Measurements from ENCODE around the gene SULT1B1. TPM values are rescaled to one million over a fixed set of nuclear protein-coding genes. Genes with fewer than 3 reads are reported as not detected.

Gene SULT1B1
- total and polyA plus RNA-seq, 2 donors (not counting 1 experiment from before 2014, with no cell fraction given): 0.03 TPM; not detected in 1

GRCh38 chr4:69744157-69744478, 16.3 kb downstream of the SULT1B1 start:
- no peak overlapping the region for H3K9ac ChIP-seq (ENCODE audit: insufficient read depth, low read length)
- H3K27me3 ChIP-seq (ENCODE audit: control insufficient read depth, insufficient read depth, low read length): no peaks in the 10 kb centered on the region
- H3K4me2 ChIP-seq (ENCODE audit: extremely low read depth, insufficient read depth, low read length): no peak overlapping the region
- no peaks in the 10 kb centered on the region for H3K4me1 ChIP-seq (ENCODE audit: control insufficient read depth, extremely low read depth, insufficient read depth, low read length)
- H2AFZ ChIP-seq (ENCODE audit: low read length): no peak overlapping the region
- no peak overlapping the region for H3K27ac ChIP-seq (ENCODE audit: insufficient read depth, low read length)
- no peak for DNase-seq (ENCODE audit: low read depth in 2 of 2)
- H3K9me3 ChIP-seq (ENCODE audit: control insufficient read depth, insufficient read depth, low read depth, low read length): no peaks in the 10 kb centered on the region
- no peaks in the 10 kb centered on the region for H3K79me2 ChIP-seq (ENCODE audit: control insufficient read depth, insufficient read depth, low read length)
- no peak overlapping the region for H3K4me3 ChIP-seq (replicated peaks in 1 of 4; ENCODE audit: control extremely low read depth in 1 of 4, insufficient read depth in 1 of 4, low read depth in 3 of 4, low read length in 4 of 4)
- H3K36me3 ChIP-seq (ENCODE audit: control insufficient read depth, insufficient read depth, low read length): no peaks in the 10 kb centered on the region
- TF ChIP-seq CTCF (conservative IDR thresholded peaks at IDR 0.05 in 1 of 2, IDR thresholded peaks at IDR 0.05 in 1 of 2; ENCODE audit: low read depth in 1 of 2, low read length in 2 of 2) (no peak), EZH2 (IDR thresholded peaks at IDR 0.05; ENCODE audit: low read length, missing control alignments) (no peak)
- no peaks in the 10 kb centered on the region for H4K20me1 ChIP-seq (ENCODE audit: control insufficient read depth, extremely low read depth, insufficient read depth, low read length)

- Histone ChIP-seq H3K27ac (ENCODE audit: insufficient read depth, low read length) (no peak overlapping the region), H3K36me3 (ENCODE audit: control insufficient read depth, insufficient read depth, low read length) (no peaks in the 10 kb centered on the region), H3K4me1 (ENCODE audit: control insufficient read depth, extremely low read depth, insufficient read depth, low read length) (no peaks in the 10 kb centered on the region), H4K20me1 (ENCODE audit: control insufficient read depth, extremely low read depth, insufficient read depth, low read length) (no peaks in the 10 kb centered on the region), H3K79me2 (ENCODE audit: control insufficient read depth, insufficient read depth, low read length) (no peaks in the 10 kb centered on the region), H2AFZ (ENCODE audit: low read length) (no peak overlapping the region), H3K27me3 (ENCODE audit: control insufficient read depth, insufficient read depth, low read length) (no peaks in the 10 kb centered on the region), H3K9me3 (ENCODE audit: control insufficient read depth, insufficient read depth, low read depth, low read length) (no peaks in the 10 kb centered on the region), H3K4me2 (ENCODE audit: extremely low read depth, insufficient read depth, low read length) (no peak overlapping the region), H3K9ac (ENCODE audit: insufficient read depth, low read length) (no peak overlapping the region), H3K4me3 (replicated peaks in 1 of 4; ENCODE audit: control extremely low read depth in 1 of 4, insufficient read depth in 1 of 4, low read depth in 3 of 4, low read length in 4 of 4) (no peak overlapping the region)
- TF ChIP-seq CTCF (conservative IDR thresholded peaks at IDR 0.05 in 1 of 2, IDR thresholded peaks at IDR 0.05 in 1 of 2; ENCODE audit: low read depth in 1 of 2, low read length in 2 of 2) (no peak), EZH2 (IDR thresholded peaks at IDR 0.05; ENCODE audit: low read length, missing control alignments) (no peak)
- no peak for DNase-seq (ENCODE audit: low read depth in 2 of 2)
These were observed 16.8 kb downstream of the SULT1B1 start for GRCh38 chr4:69743476-69744156.

- H3K9ac ChIP-seq (ENCODE audit: insufficient read depth, low read length): no peak overlapping the region
- H3K27me3 ChIP-seq (ENCODE audit: control insufficient read depth, insufficient read depth, low read length): no peaks in the 10 kb centered on the region
- H3K9me3 ChIP-seq (ENCODE audit: control insufficient read depth, insufficient read depth, low read depth, low read length): no peaks in the 10 kb centered on the region
- no peaks in the 10 kb centered on the region for H3K4me1 ChIP-seq (ENCODE audit: control insufficient read depth, extremely low read depth, insufficient read depth, low read length)
- no peak for TF ChIP-seq CTCF (conservative IDR thresholded peaks at IDR 0.05 in 1 of 2, IDR thresholded peaks at IDR 0.05 in 1 of 2; ENCODE audit: low read depth in 1 of 2, low read length in 2 of 2)
- no peaks in the 10 kb centered on the region for H4K20me1 ChIP-seq (ENCODE audit: control insufficient read depth, extremely low read depth, insufficient read depth, low read length)
- no peak overlapping the region for H3K4me3 ChIP-seq (replicated peaks in 1 of 4; ENCODE audit: control extremely low read depth in 1 of 4, insufficient read depth in 1 of 4, low read depth in 3 of 4, low read length in 4 of 4)
- H3K79me2 ChIP-seq (ENCODE audit: control insufficient read depth, insufficient read depth, low read length): no peaks in the 10 kb centered on the region
- no peaks in the 10 kb centered on the region for H3K36me3 ChIP-seq (ENCODE audit: control insufficient read depth, insufficient read depth, low read length)
- no peak for DNase-seq (ENCODE audit: low read depth in 2 of 2)
- H3K27ac ChIP-seq (ENCODE audit: insufficient read depth, low read length): no peak overlapping the region
- H2AFZ ChIP-seq (ENCODE audit: low read length): no peak overlapping the region
- H3K4me2 ChIP-seq (ENCODE audit: extremely low read depth, insufficient read depth, low read length): no peak overlapping the region
These were observed 17.8 kb downstream of the SULT1B1 start for GRCh38 chr4:69742596-69742995.
